Bronchial epithelial cell (primary cell): ENCODE data around the gene POU2AF3. TPM values are rescaled to one million over a fixed set of nuclear protein-coding genes. Genes with fewer than 3 reads are reported as not detected.

Source experiments
- DNase-seq: peaks from one replicate; pipeline ENCODE4 v3.0.0-alpha.2; 2010; ENCODE audit warnings: low read depth
- FAIRE-seq: peaks from 2 replicates; lab custom pipeline; 2011; peaks lifted over from hg19 to GRCh38; lab: Jason Lieb, UNC
- H3K27me3 ChIP-seq: 2 replicates; pipeline ENCODE4 v1.5.1; 2011; ENCODE audit warnings: low read length; ENCODE audit not compliant: control insufficient read depth, insufficient read depth
- H3K36me3 ChIP-seq: 2 replicates; pipeline ENCODE4 v1.5.1; 2011; ENCODE audit warnings: low read length; ENCODE audit not compliant: control insufficient read depth, insufficient read depth
- H3K4me3 ChIP-seq: 2 replicates; pipeline ENCODE4 v1.5.1; 2011; ENCODE audit warnings: mild to moderate bottlenecking, low read depth, low read length, control low read depth
- CTCF ChIP-seq: IDR thresholded peaks from 2 replicates; pipeline ENCODE4 v1.5.1; 2011; ENCODE audit warnings: mild to moderate bottlenecking, moderate library complexity, low read length, control low read depth, inconsistent platforms; ENCODE audit not compliant: insufficient read depth, severe bottlenecking
- total RNA-seq: library from RNA; depleted of rRNA; stranded (reverse); fragments of >200 nt; gene quantifications from 2 replicates; pipeline ENCODE4 v1.2.1, GENCODE V29; 2014

The POU2AF3 gene
- total RNA-seq = not detected in 2 replicates

- FAIRE-seq (no peak), DNase-seq (no peak)
- no peak for TF ChIP-seq CTCF
Observed at GRCh38 chr11:111298413-111299100, at the start of gene POU2AF3. TSS of gene POU2AF3 (plus strand) at chr11:111298546. CDS start at chr11:111298582, 36 bp downstream.

GRCh38 chr11:111250936-111251335, 47.4 kb upstream of the POU2AF3 start:
- TF ChIP-seq CTCF = no peak
- DNase-seq = no peak
- Histone ChIP-seq H3K4me3 (no peak overlapping the region), H3K27me3 (no peaks in the 10 kb centered on the region), H3K36me3 (no peaks in the 10 kb centered on the region)
- FAIRE-seq = no peak

More at GRCh38 chr11:111298413-111299100, at the start of gene POU2AF3:
- no peaks in the 10 kb centered on the region for H3K36me3 ChIP-seq
- H3K27me3 ChIP-seq = peaks cover 20% of the 10 kb centered on the region
- H3K4me3 ChIP-seq = peak within 1 kb of the TSS; percentile 44

GRCh38 chr11:111253131-111253530, 45.2 kb upstream of the POU2AF3 start:
- no peak for TF ChIP-seq CTCF
- DNase-seq (no peak), FAIRE-seq (no peak)
- Histone ChIP-seq H3K27me3 (no peaks in the 10 kb centered on the region), H3K4me3 (no peak overlapping the region), H3K36me3 (no peaks in the 10 kb centered on the region)

GRCh38 chr11:111253630-111254029, 44.7 kb upstream of the POU2AF3 start:
- TF ChIP-seq CTCF = no peak
- no peak for FAIRE-seq
- no peaks in the 10 kb centered on the region for H3K27me3 ChIP-seq

GRCh38 chr11:111258046-111258445, 40.3 kb upstream of the POU2AF3 start:
- no peak for FAIRE-seq
- DNase-seq = no peak
- Histone ChIP-seq H3K27me3 (no peaks in the 10 kb centered on the region), H3K4me3 (no peak overlapping the region), H3K36me3 (no peaks in the 10 kb centered on the region)
- no peak for TF ChIP-seq CTCF

More at GRCh38 chr11:111253630-111254029, 44.7 kb upstream of the POU2AF3 start:
- Histone ChIP-seq H3K4me3 (no peak overlapping the region), H3K36me3 (no peaks in the 10 kb centered on the region)
- no peak for DNase-seq

GRCh38 chr11:111259896-111260295, 38.5 kb upstream of the POU2AF3 start:
- DNase-seq (peak; percentile 14), FAIRE-seq (no peak)
- Histone ChIP-seq H3K36me3 (no peaks in the 10 kb centered on the region), H3K27me3 (no peaks in the 10 kb centered on the region), H3K4me3 (no peak overlapping the region)
- TF ChIP-seq CTCF = no peak
